Progenitor cell of endocrine pancreas (in vitro differentiated cells): ENCODE measurements around the gene CLIC2. TPM values are rescaled to one million over a fixed set of nuclear protein-coding genes. Genes with fewer than 3 reads are reported as not detected.
"Not testable (repeated sequence)": the region's sequence is repeated elsewhere in the genome, so short reads cannot be mapped to it uniquely, and the experiment has no call there.

Source experiments
- DNase-seq: peaks from one replicate; pipeline ENCODE4 v3.0.0; 2021; ENCODE audit warnings: low spot score; ENCODE audit not compliant: unreplicated experiment
- H3K27ac Mint-ChIP-seq: 2 replicates; pipeline ENCODE4 v1.8.0; 2021; ENCODE audit warnings: mild to moderate bottlenecking, moderate library complexity, mixed read lengths
- H3K27me3 Mint-ChIP-seq: 2 replicates; pipeline ENCODE4 v1.8.0; 2021; ENCODE audit warnings: mixed read lengths
- H3K36me3 Mint-ChIP-seq: 2 replicates; pipeline ENCODE4 v1.8.0; 2022; ENCODE audit warnings: mixed read lengths; ENCODE audit not compliant: insufficient read depth
- H3K4me1 Mint-ChIP-seq: 2 replicates; pipeline ENCODE4 v1.8.0; 2021; ENCODE audit warnings: low read depth, mixed read lengths
- H3K4me3 Mint-ChIP-seq: 2 replicates; pipeline ENCODE4 v1.8.0; 2021; ENCODE audit warnings: low read depth, mild to moderate bottlenecking, moderate library complexity, mixed read lengths
- H3K9me3 Mint-ChIP-seq: 2 replicates; pipeline ENCODE4 v1.8.0; 2021; ENCODE audit warnings: low read depth, mixed read lengths
- CTCF ChIP-seq: fragments of 200-600 bp; sonication (generic); IDR thresholded peaks from one replicate; pipeline ENCODE4 v1.5.0; 2021; ENCODE audit warnings: antibody characterized with exemption, mild to moderate bottlenecking; ENCODE audit not compliant: unreplicated experiment
- long read RNA-seq: library from polyadenylated mRNA; unstranded; transcript quantifications from one replicate; pipeline ENCODE4 v2.0.0, GENCODE V29; 2020
- total RNA-seq: library from RNA; stranded (reverse); gene quantifications from 2 replicates; pipeline ENCODE4 v1.2.1, GENCODE V29; 2021

Gene CLIC2
- 0.93 and 2.0 TPM in 2 replicates for total RNA-seq
- long read RNA-seq, partial matches to known transcripts: 0 of 5 reads
- long read RNA-seq, other reads (novel, unspliced or antisense): 5 of 5 reads

DNA sequence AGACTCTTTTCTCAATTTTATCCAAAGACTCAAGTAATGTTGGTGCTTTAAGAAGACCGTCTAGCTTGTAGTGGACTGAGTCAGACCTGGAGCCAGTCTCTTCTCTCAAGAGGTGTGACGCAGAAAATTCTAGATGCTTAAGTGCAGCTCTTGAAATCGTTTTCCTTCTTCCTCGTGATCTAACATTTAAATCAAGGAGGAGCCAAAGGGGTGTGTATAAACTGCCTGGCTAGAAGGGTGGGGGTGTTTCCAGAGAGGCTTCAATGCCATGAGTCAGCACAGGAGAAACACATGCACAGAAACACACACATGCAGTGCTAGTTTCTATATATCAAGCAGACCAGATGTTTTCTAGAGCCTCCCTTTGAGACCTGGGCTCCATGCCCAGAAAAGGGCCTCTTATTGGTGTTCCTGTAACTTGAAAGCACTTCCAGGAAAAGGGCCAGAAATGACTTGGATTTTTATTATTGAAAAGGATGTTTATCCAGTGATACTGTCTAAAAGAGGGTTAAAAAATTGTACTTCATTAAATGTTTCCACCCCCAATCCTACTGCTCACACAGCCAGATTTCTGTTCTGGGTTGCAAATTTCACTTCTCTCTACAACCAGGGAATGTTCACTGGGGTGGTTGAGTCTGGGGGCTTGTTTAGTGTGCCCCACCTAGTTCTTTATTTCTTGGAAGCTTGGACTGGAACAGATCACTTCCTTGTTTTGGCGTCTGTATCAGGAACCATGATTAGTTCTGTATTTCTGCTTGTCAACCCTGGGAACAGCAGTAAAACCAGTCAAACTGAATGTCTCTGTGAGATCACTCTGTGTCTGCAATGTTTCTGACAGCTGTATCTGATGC is at the start of gene CLIC2:
Gene CLIC2, minus strand, starts transcription at position 129 of the 851 bp plus-strand sequence. CDS start 187 bp downstream, outside the sequence.
- Mint-ChIP-seq H3K27ac (no peak within 1 kb of the TSS), H3K27me3 (no peaks in the 10 kb centered on the region), H3K36me3 (no peaks in the 10 kb centered on the region), H3K4me3 (no peak within 1 kb of the TSS), H3K9me3 (peaks cover 10% of the 10 kb centered on the region), H3K4me1 (no peaks in the 10 kb centered on the region)
- TF ChIP-seq CTCF: no peak
- DNase-seq: no peak

GRCh38 chrX:155382529-155382967 is 48.1 kb upstream of the CLIC2 start:
- not testable (repeated sequence) for H3K9me3 Mint-ChIP-seq, H3K27ac Mint-ChIP-seq, DNase-seq, H3K4me3 Mint-ChIP-seq, H3K36me3 Mint-ChIP-seq, H3K27me3 Mint-ChIP-seq, H3K4me1 Mint-ChIP-seq

DNA sequence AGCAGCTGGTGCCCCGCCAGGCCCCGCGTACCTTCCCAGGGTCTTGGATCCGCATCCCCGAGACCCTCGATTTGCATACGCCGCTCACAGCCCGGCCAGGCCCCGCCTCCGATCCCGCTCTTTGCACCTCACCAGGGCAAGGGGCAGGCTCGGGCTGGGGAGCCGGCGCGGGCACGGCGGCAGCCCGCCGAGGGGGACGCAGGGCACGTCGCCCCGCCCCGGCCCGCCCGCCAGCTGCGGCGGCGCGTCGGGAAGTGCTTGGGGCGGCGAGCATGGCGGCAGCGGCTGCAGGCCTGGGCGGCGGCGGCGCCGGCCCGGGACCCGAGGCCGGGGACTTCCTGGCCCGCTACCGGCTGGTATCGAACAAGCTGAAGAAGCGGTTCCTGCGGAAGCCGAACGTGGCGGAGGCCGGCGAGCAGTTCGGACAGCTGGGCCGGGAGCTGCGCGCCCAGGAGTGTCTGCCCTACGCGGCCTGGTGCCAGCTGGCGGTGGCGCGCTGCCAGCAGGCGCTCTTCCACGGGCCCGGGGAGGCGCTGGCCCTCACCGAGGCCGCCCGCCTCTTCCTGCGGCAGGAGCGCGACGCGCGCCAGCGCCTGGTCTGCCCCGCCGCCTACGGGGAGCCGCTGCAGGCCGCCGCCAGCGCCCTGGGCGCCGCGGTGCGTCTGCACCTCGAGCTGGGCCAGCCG is 47.6 kb upstream of the CLIC2 start, which contains the start of gene F8A2:
Gene F8A2, plus strand, starts transcription at position 253 of the 686 bp plus-strand sequence. Its CDS starts 20 bp downstream, at position 273.
- H3K27ac Mint-ChIP-seq, H3K9me3 Mint-ChIP-seq, DNase-seq, H3K36me3 Mint-ChIP-seq, H3K4me1 Mint-ChIP-seq, H3K4me3 Mint-ChIP-seq, H3K27me3 Mint-ChIP-seq: not testable (repeated sequence)

GRCh38 chrX:155379802-155380201 is 45.4 kb upstream of the CLIC2 start:
- not testable (repeated sequence) for H3K27me3 Mint-ChIP-seq, DNase-seq, H3K27ac Mint-ChIP-seq, H3K36me3 Mint-ChIP-seq, H3K4me1 Mint-ChIP-seq, H3K9me3 Mint-ChIP-seq, H3K4me3 Mint-ChIP-seq

- not testable (repeated sequence) for H3K36me3 Mint-ChIP-seq, H3K4me1 Mint-ChIP-seq, H3K4me3 Mint-ChIP-seq
Measured at GRCh38 chrX:155373777-155374458, 39.5 kb upstream of the CLIC2 start.

GRCh38 chrX:155363712-155364111 is 29.3 kb upstream of the CLIC2 start:
- H3K36me3 Mint-ChIP-seq, H3K27ac Mint-ChIP-seq, H3K9me3 Mint-ChIP-seq, H3K4me1 Mint-ChIP-seq, H3K4me3 Mint-ChIP-seq, H3K27me3 Mint-ChIP-seq, DNase-seq: not testable (repeated sequence)

More at GRCh38 chrX:155373777-155374458, 39.5 kb upstream of the CLIC2 start:
- not testable (repeated sequence) for H3K27me3 Mint-ChIP-seq, H3K9me3 Mint-ChIP-seq, DNase-seq, H3K27ac Mint-ChIP-seq

- H3K27ac Mint-ChIP-seq, H3K36me3 Mint-ChIP-seq, H3K4me3 Mint-ChIP-seq, H3K27me3 Mint-ChIP-seq, H3K4me1 Mint-ChIP-seq, DNase-seq, H3K9me3 Mint-ChIP-seq: not testable (repeated sequence)
Measured at GRCh38 chrX:155349448-155349847, 15.0 kb upstream of the CLIC2 start.

- not testable (repeated sequence) for H3K4me3 Mint-ChIP-seq, H3K27me3 Mint-ChIP-seq, H3K27ac Mint-ChIP-seq, H3K9me3 Mint-ChIP-seq, DNase-seq, H3K36me3 Mint-ChIP-seq, H3K4me1 Mint-ChIP-seq
Measured at GRCh38 chrX:155345689-155346088, 11.3 kb upstream of the CLIC2 start.

- H3K9me3 Mint-ChIP-seq, H3K27ac Mint-ChIP-seq, DNase-seq, H3K27me3 Mint-ChIP-seq, H3K36me3 Mint-ChIP-seq, H3K4me3 Mint-ChIP-seq, H3K4me1 Mint-ChIP-seq: not testable (repeated sequence)
Measured at GRCh38 chrX:155335337-155335712, 911 bp upstream of the CLIC2 start.
